ENCODE measurements around the gene TFEB.
"Not testable (repeated sequence)": the region's sequence is repeated elsewhere in the genome, so short reads cannot be mapped to it uniquely, and the experiment has no call there.

TFEB gene

DNA sequence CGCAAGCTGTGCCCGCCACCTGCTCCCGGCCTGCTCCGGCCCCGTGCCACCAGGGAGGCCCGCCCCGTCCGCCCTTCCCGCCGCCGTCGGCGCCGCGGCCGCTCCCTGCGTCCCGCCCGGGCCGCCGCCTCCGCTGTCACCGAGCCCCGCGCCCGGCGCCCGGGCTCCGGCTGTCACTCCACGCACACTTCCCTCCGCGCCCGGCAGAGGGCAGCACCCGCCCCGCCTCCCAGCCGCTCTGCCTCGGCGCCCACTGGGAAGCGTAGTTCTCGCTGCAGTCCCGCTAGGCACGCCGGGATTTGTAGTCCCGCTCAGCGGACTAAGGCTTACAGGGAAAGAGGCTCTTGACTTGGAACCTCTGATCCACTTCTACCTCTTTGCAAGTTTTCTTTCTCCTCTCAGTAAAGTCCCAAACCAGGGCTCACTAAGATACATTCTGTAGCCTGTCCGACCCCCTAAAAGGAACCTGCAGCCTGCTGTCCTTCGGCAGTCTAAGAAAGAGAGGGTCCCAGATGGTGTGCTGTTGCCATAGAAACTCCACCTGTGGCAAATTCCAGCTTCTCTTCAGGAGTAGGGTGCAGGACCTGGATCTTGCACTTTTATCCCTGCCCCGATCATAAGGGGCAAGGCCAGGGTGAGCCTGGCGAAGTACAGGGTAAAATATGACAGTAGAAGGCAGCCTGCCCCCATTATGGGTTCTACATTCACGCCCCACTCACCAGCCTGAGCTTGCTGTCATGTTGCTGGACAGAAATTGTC lies at the start of gene TFEB:
Gene TFEB (minus strand): TSS at position 182 of the 759 bp plus-strand sequence. CDS start 44,395 bp downstream, outside the sequence.
- DNase-seq (ENCODE audit: low read depth), result peak; percentile 89

DNA sequence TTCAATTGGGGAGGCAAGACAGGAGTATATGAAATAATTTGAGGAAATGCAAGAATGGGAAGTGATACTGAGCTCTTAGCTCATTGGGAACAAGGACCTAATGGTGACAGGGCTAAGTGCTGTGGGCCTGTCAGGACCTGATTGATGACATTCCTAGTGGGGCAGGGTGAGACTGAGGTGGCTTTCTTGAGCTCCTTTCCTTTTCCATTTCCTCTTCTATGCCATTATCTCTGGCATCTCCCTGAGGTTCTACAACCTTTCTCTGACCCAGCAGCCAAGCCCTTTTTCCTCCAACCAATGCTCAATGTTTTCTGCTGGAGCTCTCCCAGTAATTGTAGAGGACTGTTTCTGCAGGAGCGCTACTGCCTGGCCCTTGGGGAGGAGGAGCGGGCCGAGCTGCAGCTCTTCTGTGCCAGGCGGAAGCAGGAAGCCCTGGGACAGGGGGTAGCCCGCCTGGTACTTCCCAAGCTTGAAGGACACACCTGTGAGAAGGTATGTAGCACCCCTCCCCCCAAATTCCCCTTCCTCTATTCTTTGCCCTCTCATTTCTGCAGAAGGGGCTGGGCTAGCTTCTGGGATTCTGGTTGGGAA lies 49.3 kb upstream of the TFEB start:
- DNase-seq (ENCODE audit: low read depth), result no peak

DNA sequence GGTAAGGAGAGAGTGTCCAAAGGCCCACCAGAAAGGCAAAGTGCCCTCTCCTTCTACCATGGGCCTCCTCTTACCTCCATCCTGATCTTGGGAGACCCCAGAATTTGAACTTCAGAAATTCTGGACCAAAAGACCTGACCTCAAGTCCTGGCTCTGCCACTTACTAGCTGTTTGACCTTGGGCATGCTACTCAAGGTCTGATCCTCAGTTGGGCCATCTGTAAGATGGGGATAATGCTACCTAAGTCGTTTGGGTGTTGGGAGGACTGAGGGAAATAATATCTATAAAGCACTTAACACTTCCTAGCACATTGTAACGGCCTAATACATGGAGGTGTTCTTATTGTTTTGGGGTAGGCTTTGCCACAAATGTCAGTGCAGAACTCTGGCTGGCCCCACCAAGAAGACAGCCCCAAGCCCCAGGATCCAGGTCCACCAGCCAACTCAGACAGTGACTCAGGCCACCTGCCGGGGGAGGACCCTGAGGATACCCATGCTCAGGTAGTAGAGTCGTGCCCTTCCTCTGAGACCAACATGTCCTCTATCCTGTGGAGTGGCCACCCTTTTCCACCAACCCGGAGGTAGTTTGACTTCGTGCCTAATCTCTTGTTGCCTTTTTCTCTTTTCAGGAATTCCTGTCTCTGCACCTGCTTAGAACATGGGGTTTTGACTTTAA lies 47.8 kb upstream of the TFEB start:
- no peak for DNase-seq (ENCODE audit: low read depth)

DNA sequence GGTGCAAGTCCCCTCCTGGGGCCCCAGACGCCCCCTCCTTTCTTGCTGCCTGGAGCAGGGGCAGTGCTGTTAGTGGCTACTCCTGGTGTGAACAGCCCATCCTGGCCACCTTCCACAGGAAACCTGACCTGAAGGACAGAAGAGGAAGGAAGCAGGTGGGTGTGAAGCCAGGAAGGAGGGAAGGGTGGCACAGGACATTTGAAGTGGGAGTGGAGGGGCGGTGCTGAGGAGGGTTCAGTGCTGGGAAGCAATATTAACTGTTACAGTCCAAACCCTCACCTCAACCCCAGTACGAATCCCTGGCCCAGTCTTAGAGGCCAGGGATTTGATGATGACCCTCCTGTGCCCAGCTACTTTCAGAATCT lies 45.9 kb upstream of the TFEB start:
- DNase-seq (ENCODE audit: low read depth), result no peak

DNA sequence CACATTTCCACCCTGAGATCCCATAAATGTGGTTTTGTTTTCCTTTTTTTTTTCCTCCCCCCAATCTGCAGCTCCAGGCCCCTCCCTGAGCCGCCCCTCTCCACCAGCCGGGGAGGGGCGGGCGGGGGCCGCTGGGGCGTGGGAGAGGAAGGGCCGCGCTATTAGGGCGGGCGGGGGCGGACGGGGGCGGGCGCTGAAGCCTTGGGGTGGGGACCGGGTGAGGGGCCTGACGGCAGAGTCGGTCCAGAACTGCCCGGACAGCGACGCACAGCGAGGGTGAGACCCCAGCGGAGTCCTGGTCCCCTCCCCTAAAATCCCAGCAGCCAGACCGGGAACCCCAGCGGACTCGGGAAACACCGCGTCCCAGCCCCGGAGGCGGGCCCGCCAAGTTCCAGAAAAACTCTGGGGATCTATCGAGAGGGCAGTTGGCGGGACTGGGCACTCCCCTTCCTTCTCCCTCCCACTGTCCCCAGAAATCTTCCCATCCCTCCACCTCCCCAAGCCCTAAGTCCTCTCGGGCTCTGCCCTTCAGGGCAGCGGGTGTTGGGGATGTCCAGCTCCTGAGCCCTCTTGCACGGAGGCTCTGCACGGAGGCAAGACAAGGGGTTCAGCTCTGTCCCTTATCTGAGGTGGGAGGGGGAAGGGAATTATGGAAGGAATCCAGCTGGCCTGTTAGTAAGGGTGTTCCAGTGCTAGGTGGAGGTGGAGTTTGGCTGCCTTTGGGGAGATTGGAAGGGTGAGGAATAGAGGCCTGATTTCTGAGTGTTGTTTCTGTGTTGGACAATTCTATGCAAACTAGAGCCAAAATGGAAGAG lies 45.4 kb upstream of the TFEB start, which contains the start of gene PRICKLE4:
Gene PRICKLE4 (plus strand): TSS at position 232 of the 815 bp plus-strand sequence. CDS start 2,692 bp downstream, outside the sequence.
- DNase-seq (ENCODE audit: low read depth), result peak; percentile 24

DNA sequence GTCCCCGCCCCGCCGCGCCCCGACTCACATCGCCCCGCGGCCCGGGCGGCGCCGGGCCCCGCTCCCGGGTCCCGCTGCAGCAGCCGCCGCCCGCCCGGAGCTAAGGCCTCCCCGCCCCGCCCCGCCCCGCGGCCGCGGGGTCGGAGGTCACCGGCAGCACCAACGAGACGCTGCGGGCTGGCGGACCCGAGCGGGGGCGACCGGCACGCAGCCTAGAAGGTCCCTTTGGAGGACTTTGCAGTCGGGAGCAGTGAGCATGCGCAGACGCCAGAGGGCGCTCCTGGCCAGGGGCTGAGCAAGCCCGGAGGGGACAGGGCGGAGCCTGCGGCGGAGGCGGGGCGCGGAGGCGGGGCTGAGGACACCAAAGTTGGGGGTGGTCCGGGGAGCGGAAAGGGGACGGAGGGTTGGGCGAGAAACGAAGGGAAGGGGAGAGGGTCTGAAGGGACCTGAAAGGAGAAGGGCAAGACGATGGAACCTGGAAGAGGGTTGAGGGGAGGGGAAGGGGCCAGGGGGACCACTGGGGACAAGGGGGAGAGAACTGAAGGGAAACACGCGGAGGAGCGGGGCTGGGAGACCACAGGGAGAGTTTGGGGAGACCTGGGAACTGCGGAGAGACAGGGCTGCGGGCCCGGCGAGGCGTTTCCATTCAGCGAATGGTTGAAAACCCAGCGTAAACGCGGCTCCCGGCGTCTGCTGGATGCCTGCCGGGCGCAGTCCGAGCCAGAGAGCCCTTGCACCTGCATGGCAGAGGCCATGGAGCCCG lies 44.6 kb upstream of the TFEB start, which contains the start of gene FRS3:
Gene FRS3 (minus strand): TSS at position 113 of the 763 bp plus-strand sequence. CDS start 2,913 bp downstream, outside the sequence.
- DNase-seq (ENCODE audit: low read depth), result peak; percentile 89

DNA sequence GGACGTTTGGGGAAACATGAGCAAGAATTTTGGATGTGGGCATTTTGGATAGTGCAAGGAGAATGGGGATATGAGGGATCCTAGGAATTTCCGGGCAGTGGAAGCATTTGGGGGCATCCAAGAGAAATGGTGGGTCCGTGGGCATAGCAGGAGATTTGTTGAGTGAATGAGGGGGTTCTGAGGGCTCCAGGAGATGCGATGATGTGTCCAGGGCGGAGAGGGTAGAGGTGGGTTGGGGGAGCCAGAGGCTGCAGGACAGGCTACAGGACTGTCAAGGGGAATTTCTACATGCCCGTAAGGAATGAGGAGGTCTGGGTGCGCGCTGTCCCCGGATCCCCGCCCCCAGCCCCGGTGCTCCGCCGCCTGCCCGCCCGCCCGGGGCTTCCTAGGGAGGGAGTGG lies 43.9 kb upstream of the TFEB start:
- DNase-seq (ENCODE audit: low read depth), result no peak

DNA sequence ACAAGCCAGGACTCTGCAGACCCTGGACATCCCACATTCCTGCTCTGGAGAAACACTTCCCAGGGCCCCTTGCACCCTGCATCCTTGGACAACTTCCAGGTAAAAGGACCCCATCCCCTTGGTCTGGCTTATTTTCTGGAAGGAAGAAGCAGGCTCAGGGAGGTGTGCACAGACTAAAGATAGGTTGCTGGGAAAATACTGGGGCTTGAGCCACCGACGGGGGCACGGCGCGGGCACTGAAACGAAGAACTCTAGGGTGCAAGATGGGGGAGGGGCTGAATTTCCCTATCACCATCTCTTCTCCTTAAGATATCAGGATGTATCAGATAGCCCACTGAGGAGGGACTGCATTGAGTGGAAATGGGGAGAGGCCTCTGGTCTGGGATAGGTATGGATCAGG lies 43.5 kb upstream of the TFEB start:
- DNase-seq (ENCODE audit: low read depth), result no peak

DNA sequence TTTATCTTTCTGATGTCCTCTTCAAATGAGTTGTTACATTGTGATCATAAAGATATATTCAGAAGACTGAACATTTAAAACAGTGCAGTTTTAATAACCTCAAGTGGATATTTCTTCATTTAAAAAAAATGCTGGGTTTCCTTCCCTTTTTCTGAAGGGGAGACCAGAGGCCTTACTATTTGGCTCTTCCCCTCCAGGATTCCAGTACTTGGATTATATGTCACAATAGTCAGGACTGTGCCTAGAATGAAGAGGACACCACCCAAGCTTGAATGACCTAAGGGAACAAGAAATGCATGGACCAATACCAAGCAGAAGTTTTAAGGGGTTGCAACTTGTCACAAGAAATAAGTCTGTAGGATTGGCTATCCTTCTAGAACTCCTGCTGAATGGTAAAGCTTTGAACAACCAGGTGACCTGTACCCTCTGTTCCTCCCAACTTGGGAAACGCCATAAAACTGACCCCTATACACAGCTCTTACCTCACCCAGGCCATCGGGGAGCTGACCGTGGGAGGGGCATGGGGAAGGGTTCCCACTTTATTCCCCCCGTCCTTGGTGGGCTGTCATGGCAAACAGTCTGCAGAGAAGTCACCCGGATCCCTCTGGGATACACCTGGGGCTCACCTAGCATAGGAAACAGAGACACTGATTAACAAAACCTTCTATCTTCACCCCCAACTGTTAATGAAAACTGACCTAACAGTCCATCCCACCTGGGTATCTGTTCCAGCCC lies 42.3 kb upstream of the TFEB start:
- DNase-seq (ENCODE audit: low read depth), result no peak

DNA sequence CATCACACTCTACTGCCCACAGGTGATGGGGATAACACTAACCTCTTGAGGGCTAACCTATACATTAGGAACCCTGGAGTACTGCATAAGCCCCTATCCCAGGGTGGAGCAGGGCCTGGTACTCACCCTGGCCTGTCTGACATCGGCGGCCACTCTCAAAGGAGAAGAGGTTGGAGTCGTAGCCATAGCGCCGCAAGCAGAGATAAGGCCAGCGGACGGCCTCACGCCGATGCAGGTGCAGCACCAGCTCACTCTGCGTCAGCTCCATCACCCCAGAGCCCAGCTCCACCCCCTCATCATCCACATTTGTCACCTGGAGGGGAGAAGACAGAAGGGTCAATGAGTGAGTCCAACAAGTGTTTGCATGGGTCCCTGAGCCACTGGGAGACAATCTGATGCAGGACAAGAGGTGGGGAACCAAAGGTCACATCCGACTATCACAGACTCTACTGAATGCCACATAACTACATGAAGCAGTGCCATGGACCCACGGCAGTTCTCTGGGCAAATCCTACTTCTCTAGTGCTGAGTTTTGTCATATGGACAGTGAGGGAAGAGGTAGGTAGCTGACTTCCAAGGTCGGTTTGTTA lies 40.0 kb upstream of the TFEB start:
- DNase-seq (ENCODE audit: low read depth), result no peak

DNA sequence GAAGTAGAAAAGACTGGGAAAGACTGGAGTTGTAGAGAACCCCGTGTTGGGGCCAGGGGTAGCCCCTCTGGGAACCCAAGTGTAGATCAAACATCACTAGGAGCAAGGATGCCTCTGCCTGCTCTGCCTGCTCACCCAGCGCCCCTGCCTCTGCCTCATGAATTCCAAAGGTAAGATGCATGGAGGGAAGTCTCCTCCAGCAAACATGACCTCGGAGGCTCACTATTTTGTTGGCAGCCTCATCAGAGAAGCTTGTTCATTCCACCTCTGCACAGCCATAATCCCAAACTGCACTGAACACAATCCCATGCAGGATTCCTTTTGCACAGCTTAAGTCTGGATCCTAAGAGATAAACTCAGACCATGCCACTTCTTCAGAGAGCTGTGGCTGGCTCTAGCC lies 39.4 kb upstream of the TFEB start:
- DNase-seq (ENCODE audit: low read depth), result no peak

DNA sequence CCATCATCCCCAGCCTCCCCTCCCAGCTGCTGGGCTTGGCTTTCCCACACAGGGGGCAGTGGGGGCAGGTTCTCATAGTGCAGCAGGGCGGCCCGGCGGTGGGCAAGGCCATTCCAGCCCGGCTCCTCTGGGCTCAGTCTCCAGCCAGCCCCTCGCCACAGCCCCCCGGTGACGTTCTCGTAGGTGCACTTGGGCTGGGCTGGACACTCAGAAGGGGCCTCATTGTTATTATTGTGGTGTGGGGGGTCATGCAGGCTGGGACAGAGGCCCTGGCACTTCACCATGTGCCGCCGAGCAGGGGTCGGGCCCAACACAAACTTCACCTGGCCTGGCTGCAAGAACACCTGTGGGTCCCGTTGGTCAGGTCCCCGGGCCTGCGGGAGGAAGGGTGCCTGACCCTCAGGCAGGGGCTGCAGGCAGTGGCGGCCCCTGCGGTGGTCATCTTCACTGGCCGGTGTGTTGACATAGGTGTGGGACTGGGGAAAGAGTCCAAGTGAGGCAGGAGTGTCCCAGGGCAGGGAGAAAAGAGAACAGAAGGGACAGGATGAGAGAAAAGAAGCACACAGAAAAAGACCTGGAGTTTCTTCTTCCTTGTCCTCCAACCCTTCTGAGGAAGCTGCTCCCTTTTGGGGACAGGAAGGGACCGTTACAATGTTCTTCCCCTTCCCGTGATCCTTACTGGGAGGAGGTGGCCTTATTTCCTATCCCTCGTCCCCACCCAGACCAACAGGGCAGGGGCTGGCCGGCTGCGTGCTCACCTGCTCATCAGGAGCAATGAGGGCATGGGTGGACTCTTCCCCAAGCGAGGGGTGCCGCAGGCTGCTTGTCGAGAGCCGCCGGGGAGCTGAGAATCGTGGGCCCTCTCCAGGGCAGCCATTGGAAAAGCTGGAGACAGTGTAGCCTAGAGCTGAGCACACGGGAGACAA lies 35.9 kb upstream of the TFEB start:
- no peak for DNase-seq (ENCODE audit: low read depth)

DNA sequence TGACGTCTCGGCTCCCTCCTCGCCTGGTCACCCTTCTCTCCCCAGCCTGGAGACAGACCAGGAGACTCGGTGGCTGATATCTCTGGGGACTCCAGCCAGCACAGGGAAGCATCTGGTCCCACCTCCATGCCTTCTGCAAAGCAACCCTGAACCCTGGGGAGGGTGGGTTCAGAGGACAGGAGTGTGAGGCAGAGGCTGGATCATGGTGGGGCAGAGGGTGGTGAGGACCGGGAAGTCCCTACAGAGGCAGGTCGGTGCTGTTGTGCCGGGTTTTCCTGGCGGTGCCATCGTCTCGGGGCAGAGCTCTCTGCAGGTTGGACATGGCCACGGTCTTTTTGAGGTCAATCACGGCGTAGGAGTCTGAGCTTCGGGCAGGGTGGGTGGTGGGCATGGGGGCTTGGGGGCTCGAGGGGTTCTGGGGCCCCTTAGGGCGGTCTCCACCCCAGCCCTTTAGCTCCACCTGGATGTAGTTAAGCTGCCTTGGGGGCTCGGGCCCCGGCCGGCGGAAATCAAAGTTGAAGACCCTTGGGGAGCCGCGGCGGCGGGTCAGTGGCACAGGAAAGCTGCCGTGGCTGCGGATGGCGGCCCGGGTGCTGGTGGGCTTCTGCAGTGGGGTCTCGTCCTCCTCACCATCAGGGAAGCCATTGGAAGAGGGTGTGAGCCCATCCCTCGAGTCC lies 35.1 kb upstream of the TFEB start:
- DNase-seq (ENCODE audit: low read depth), result no peak

DNA sequence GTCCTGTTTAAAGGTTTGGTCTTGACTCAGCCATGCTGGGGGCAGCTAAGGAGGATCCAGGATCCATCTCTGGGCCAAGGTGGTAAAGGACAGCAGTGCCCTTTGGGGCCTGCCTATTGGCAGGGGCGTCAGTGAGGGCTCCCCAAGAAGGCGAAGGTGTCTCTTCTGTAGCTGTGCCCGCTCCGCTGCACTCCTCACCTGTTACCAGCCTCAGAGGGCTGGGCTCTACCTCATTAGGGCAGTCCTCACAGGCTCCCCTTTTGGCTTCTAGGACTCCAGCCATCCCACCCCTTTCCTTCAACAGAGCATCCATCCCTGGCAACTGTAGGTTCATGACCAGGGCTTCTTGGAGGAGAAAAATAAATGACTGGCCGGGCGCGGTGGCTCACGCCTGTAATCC lies 34.0 kb upstream of the TFEB start:
- no peak for DNase-seq (ENCODE audit: low read depth)

DNA sequence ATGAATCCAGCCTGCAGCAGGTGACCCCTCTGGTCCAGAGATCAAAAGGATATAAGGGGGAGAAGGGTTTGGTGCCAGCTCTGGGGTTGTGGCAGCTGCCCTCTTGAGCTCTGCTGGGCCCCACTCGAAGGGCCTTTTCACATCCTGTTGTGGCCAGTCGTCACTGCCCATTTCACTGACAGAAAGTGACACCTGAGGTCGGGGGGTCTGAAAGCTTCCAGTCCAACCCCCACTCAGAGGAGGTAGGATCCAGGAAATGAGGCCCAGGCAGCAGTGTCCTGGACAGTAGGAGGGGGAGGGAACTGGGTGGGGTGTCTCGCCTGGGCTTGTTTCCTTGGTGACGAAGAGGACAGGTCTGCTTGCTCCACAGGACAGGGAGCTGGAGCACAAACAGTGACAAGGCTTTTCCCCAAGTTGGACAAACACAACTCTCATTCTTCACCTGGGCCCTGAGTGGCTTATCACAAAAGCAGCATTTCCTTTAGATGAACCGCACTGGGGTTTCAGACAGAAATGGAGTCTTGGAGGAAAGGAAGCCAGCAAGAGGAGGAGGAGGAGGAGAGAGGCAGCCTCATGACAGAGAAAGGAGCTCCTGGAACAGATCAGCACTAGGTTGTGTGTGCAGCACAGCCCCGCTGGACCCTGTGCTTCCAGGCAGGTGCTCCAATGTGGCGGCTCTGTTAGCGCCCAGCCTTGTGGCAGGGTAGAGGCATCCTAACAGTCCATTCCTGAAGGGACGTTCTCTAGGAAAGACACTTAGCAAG lies 33.3 kb upstream of the TFEB start:
- DNase-seq (ENCODE audit: low read depth), result no peak

DNA sequence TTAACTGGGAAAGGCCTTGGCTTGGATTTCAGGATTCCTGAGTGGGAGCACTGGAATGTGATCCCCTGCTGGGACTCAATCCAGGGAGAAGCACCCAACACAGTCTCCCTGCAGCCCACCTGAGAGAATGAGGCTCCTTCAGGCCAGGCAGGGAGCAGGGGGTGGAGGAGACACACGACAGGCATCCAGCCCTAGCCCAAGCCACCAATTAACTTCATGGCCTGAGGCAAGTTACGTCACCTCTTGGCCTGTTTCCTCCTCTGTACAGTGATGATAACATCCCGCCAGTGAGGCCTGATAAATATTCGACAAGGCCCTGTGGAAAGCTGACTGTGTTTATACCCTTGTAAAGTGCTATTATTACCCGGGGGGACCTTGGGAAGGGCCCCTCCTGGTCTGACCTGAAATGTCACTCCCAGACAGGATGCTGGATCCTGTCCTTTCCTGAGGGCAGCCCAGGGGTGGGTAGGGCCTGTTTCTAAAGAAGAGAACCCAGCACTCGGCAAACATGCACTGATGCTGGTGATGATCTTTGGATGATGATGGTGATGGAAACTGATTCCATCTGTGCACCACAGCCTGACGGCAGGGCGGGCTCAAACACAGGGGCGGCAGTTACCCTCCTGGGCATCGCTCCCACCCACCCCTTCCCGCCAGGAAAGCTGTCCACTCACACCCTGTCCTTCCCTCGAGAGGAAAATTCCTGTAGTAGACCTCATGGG lies 31.9 kb upstream of the TFEB start:
- peak; percentile 84 for DNase-seq (ENCODE audit: low read depth)

DNA sequence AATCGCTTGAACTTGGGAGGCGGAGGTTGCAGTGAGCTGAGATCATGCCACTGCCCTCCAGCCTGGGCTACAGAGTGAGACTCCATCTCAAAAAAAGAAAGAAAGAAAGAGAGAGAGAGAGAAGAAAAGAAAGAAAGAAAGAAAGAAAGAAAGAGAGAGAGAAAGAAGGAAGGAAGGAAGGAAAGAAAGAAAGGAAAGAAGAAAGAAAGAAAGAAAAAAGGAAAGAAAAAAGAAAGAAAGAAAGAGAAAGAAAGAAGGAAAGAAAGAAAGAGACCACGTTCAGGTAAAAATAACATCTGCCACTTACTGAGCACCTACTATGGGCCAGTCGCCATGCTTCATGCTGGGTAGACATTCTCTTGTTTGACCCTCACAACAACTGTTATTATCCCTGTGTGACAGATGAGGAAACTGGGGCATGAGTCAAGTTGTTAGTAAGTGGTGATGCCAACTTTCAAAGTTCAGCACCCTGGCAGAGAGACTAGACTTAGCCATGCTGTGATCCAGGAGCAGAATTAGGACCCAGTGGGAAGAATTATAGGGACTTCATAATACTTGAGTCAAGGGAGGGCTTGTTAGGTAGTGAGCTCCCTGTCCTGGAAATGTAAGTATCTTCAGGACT lies 30.7 kb upstream of the TFEB start:
- not testable (repeated sequence) for DNase-seq (ENCODE audit: low read depth)

Measured in iris pigment epithelial cell (primary cell).